A549 treated with CpdA at 1 μM for 4 hours (cell line): ENCODE measurements around the gene AQP9. TPM values are rescaled to one million over a fixed set of nuclear protein-coding genes. Genes with fewer than 3 reads are reported as not detected.

Source experiments
- total RNA-seq: library from RNA; stranded (reverse); fragments of 200-300 nt; extraction: Qiagen RNA extraction; gene quantifications from 5 replicates; pipeline ENCODE4 v1.2.3, GENCODE V29; 2022; ENCODE audit warnings: low read depth

The AQP9 gene, protein sequence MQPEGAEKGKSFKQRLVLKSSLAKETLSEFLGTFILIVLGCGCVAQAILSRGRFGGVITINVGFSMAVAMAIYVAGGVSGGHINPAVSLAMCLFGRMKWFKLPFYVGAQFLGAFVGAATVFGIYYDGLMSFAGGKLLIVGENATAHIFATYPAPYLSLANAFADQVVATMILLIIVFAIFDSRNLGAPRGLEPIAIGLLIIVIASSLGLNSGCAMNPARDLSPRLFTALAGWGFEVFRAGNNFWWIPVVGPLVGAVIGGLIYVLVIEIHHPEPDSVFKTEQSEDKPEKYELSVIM
- not detected in 5 replicates for total RNA-seq

GRCh38 chr15:58138106-58138505 lies at the start of gene AQP9:
Gene AQP9, plus strand, starts transcription at chr15:58138381. Its CDS starts 185 bp downstream, at chr15:58138566.

Other genes starting within 250 kb of the AQP9 start
- gene ALDH1A2, start 72.7 kb upstream of the AQP9 start, total RNA-seq = 0.19 to 0.75 TPM (median 0.51 TPM) in 3 of 5 replicates, not detected in the others